ENCODE measurements around the gene EFCAB12. TPM values are rescaled to one million over a fixed set of nuclear protein-coding genes. Genes with fewer than 3 reads are reported as not detected.

Gene EFCAB12
- total and polyA plus RNA-seq, 10 of the 15 experiments (the other 5 are each of a cell fraction or from before 2014, with no cell fraction given): 0.02 to 0.85 (median 0.33) TPM

- Histone ChIP-seq H3K4me3 (no peak overlapping the region), H3K27me3 (replicated peaks in 1 of 2; ENCODE audit: control insufficient read depth in 2 of 2, insufficient read depth in 2 of 2, low read length in 1 of 2) (no peaks in the 10 kb centered on the region), H2AFZ (ENCODE audit: control insufficient read depth, low read depth, low read length) (no peak overlapping the region), H3K9ac (ENCODE audit: control insufficient read depth, insufficient read depth, low read length) (no peak overlapping the region), H3K4me2 (ENCODE audit: control insufficient read depth, insufficient read depth) (no peak overlapping the region), H3K79me2 (ENCODE audit: control insufficient read depth, insufficient read depth, low read length) (no peaks in the 10 kb centered on the region), H3K9me3 (replicated peaks; ENCODE audit: control insufficient read depth, insufficient read depth, low read length) (no peaks in the 10 kb centered on the region), H3K27ac (ENCODE audit: control insufficient read depth, insufficient read depth) (no peak overlapping the region), H3K36me3 (ENCODE audit: control insufficient read depth in 2 of 2, insufficient read depth in 2 of 2, low read length in 1 of 2) (no peaks in the 10 kb centered on the region), H4K20me1 (ENCODE audit: control insufficient read depth, insufficient read depth) (no peaks in the 10 kb centered on the region), H3K4me1 (ENCODE audit: control insufficient read depth, insufficient read depth, low read length) (peaks cover 6% of the 10 kb centered on the region)
- no peak for ATAC-seq
- RAD21 ChIA-PET (ENCODE audit: unreplicated experiment): interaction anchor here (2.4 to 3.5 kb wide), 4 partner anchors 12 to 32 kb away, joined by 14 to 32 read pairs (median 26); partner anchors contain the start of genes EFCAB12, IFT122 and MBD4
- FAIRE-seq: no peak
- BruUV-seq (replicated peaks): no TSS peak
- in situ Hi-C loops (cut with MboI): no loop called here
- TF ChIP-seq TAF1 (IDR thresholded peaks at IDR 0.05; ENCODE audit: borderline replicate concordance, low read depth, low read length) (no peak), RFX5 (IDR thresholded peaks at IDR 0.05; ENCODE audit: low read depth, low read length) (no peak), JUNB (IDR thresholded peaks at IDR 0.05) (no peak), SP1 (IDR thresholded peaks at IDR 0.05; ENCODE audit: low read depth, low read length) (no peak), BRCA1 (IDR thresholded peaks at IDR 0.05; ENCODE audit: low read depth, low read length) (no peak)
- intact Hi-C loops (cut with micrococcal nuclease; ENCODE audit: unreplicated experiment): no loop called here
- SMC1A ChIA-PET (ENCODE audit: uncharacterized antibody, unreplicated experiment): interaction anchor here (0.7 to 19.4 kb wide), 5 partner anchors 8 to 22 kb away, joined by 3 to 275 read pairs (median 19); partner anchors contain the start of genes IFT122 and MBD4
- POLR2A ChIA-PET: interaction anchor here (0.5 to 3.4 kb wide), 5 partner anchors 12 to 211 kb away, joined by 3 to 24 read pairs (median 7); partner anchors contain the start of genes EFCAB12, IFT122 and MBD4
- CTCF ChIA-PET: interaction anchor here (3.2 to 7.5 kb wide), 5 partner anchors 8 to 32 kb away, joined by 10 to 84 read pairs (median 24); no protein-coding TSS in a partner anchor
- 84% methylated on average over 3 of the region's 3 CpGs for WGBS (ENCODE audit: insufficient coverage, insufficient replicate concordance, low lambda C conversion rate, missing lambda C conversion rate)
- DNase-seq (ENCODE audit: low read depth, low spot score): no peak
These were observed 13.1 kb downstream of the EFCAB12 start for GRCh38 chr3:129415378-129415777.

All from GM12878 (cell line).